HG03571 (cell line): Measurements from ENCODE around the gene CALML3.

ENCODE experiments used
- ATAC-seq: cut with Tn5 transposase; IDR thresholded peaks from one replicate; pipeline ENCODE4 v1.9.1; 2021; ENCODE audit not compliant: unreplicated experiment

Gene CALML3

GRCh38 chr10:5523796-5524574 lies 776 bp upstream of the CALML3 start:
- no peak for ATAC-seq

GRCh38 chr10:5525561-5526341 lies 990 bp downstream of the CALML3 start:
- ATAC-seq: no peak

- no peak for ATAC-seq
Observed at GRCh38 chr10:5526691-5527331, 2.0 kb downstream of the CALML3 start.

DNA sequence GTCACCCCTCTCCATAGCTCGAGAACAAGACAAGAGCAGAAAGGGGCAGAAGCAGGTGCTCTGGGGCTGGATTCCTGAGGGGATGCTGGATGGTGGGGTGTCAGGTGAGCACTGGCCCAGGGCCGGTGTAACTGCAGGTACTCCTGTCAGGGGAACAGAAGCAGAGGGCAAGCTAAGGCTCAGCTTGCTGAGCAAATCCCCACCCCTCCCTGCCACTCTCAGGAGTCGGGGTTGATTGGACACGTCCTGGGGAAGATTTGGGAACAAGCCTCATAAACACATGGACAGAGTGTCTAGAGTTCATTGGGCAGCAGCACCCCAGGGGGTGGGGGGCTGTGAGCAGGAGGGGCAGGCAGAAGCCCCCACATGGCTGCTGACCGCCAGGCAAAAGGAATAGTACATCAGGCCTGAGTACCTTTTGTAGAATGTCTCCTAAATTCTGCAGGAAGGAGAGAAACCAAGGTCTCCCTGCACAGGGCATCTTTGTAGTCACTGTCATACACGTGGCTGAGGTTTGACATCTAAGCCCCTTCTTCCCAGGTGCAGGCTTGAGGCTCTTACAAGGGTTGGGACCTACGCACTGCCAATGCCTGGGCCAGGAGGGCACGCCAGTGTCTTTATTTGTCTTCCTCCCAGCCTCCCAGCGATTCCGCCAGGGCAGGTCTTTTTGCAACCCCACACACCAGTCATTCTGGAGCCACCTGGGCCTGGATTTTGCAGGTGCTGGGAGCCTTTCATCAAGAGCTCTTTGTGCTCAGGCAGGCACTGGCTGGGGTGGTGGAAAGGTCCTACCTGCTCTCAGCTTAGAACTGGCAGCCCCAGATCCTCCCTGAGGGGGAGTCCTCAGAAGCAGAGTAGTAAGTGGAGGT lies 2.8 kb downstream of the CALML3 start:
- ATAC-seq: no peak

- ATAC-seq: no peak
Observed at GRCh38 chr10:5528989-5529701, 4.4 kb downstream of the CALML3 start.

- no peak for ATAC-seq
Observed at GRCh38 chr10:5529702-5530411, 5.1 kb downstream of the CALML3 start.

- no peak for ATAC-seq
Observed at GRCh38 chr10:5530412-5530806, 5.6 kb downstream of the CALML3 start.

GRCh38 chr10:5530846-5531557 lies 6.2 kb downstream of the CALML3 start:
- ATAC-seq: no peak

DNA sequence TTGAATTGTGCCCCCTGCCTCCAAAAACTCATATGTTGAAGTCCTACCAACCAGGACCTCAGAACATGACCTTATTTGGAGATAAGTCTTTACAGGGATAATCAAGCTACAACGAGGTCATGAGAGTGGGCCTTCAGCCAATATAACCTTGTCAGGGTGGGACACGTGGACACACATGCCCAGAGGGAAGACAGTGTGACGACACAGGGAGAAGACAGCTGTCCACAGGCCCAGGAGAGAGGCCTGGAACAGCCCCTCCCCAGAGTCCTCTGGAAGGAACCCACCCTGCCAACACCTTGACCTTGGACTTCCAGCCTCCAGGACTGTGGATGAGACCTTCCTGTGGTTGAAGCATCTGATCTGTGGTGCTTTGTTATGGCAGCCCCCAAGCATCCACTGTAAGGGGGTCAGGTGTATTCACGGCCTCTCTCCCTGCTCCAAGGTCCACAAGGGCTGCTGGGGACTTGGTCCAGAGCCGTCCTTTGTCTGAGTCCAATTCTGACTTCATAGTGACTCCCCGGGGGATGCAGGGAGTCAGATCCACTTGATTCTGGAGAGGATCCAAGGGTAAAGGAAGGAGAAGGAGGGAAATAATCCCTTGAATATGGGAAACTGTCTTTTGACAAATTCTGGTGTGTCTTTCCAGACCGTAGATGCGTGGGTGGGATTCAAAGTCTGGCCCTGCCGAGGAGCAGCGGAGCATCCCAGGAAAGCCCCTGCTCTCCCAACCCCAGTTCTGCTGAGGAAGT lies 7.0 kb downstream of the CALML3 start:
- ATAC-seq: no peak

DNA sequence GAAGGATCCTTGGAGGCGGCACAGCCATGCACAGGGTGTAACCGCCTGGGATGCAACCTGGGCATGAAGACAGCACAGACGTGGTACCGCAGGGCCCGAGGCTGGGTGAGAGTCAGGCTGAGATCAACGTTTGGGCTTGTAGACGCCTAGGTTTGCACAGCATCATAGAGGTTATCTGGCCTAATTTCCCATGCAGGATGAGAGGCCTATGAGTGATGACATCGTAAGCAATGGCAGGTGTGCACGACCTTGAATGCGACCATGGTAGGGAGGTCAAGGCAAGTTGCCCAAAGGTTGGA lies 7.5 kb downstream of the CALML3 start:
- ATAC-seq: no peak

GRCh38 chr10:5532618-5533097 lies 7.9 kb downstream of the CALML3 start:
- ATAC-seq: no peak

- no peak for ATAC-seq
Observed at GRCh38 chr10:5533098-5533731, 8.5 kb downstream of the CALML3 start.

GRCh38 chr10:5534051-5534821 lies 9.5 kb downstream of the CALML3 start:
- no peak for ATAC-seq

GRCh38 chr10:5534880-5535856 lies 10.4 kb downstream of the CALML3 start:
- ATAC-seq: no peak

GRCh38 chr10:5536486-5537081 lies 11.8 kb downstream of the CALML3 start:
- no peak for ATAC-seq

DNA sequence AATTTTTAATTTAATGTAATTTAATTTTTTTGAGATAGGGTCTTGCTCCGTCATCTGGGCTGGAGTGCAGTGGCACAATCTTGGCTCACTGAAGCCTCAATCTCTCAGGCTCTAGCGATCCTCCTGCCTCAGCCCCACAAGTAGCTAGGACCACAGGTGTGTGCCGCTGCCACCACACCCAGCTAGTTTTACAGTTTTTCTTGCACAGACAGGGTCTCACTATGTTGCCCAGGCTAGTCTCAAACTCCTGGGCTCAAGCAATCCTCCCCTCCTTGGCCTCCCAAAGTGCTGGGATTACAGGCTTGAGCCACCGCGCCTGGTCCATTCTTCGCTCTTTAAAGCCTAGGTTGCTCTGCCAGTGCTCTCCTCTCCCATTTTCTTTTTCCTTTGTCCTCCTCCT lies 12.9 kb downstream of the CALML3 start:
- no peak for ATAC-seq
